ENCODE results near the gene AHDC1.

AHDC1 gene

GRCh38 chr1:27536767-27537166, 67.2 kb downstream of the AHDC1 start:
- TF ChIP-seq CTCF (conservative IDR thresholded peaks at IDR 0.05), result no peak
- no peak overlapping the region for H3K27ac ChIP-seq

- no peak for TF ChIP-seq CTCF (conservative IDR thresholded peaks at IDR 0.05)
- H3K27ac ChIP-seq, result no peak overlapping the region
Measured at GRCh38 chr1:27536010-27536757, 67.8 kb downstream of the AHDC1 start.

GRCh38 chr1:27535386-27535785, 68.6 kb downstream of the AHDC1 start:
- no peak overlapping the region for H3K27ac ChIP-seq
- no peak for TF ChIP-seq CTCF (conservative IDR thresholded peaks at IDR 0.05)

- H3K27ac ChIP-seq, result no peak overlapping the region
- TF ChIP-seq CTCF (conservative IDR thresholded peaks at IDR 0.05), result no peak
Measured at GRCh38 chr1:27531959-27532685, 71.8 kb downstream of the AHDC1 start.

GRCh38 chr1:27530192-27530591, 73.8 kb downstream of the AHDC1 start:
- no peak for TF ChIP-seq CTCF (conservative IDR thresholded peaks at IDR 0.05)
- H3K27ac ChIP-seq, result peak overlapping the region; percentile 97; the same call in 1 of the 2 replicates

GRCh38 chr1:27529704-27530018, 74.3 kb downstream of the AHDC1 start:
- TF ChIP-seq CTCF (conservative IDR thresholded peaks at IDR 0.05), result no peak
- peak overlapping the region; percentile 97 for H3K27ac ChIP-seq

- H3K27ac ChIP-seq, result peak overlapping the region; percentile 97
- TF ChIP-seq CTCF (conservative IDR thresholded peaks at IDR 0.05), result no peak
Measured at GRCh38 chr1:27528818-27529703, 74.9 kb downstream of the AHDC1 start.
